Stimulated activated CD8-positive, alpha-beta memory T cell treated with anti-CD3 and anti-CD28 coated beads, Interleukin-12 subunit alpha, Interleukin-12 subunit beta, amount 100 ng/mL, for 24 hours (primary cell): ENCODE measurements around the gene CRYGD.

Source experiments
- DNase-seq: peaks from one replicate; pipeline ENCODE4 v3.0.0-alpha.2; 2020; ENCODE audit errors: extremely low read depth

CRYGD gene

GRCh38 chr2:208083807-208084206, 40.5 kb downstream of the CRYGD start:
- DNase-seq: no peak

DNA sequence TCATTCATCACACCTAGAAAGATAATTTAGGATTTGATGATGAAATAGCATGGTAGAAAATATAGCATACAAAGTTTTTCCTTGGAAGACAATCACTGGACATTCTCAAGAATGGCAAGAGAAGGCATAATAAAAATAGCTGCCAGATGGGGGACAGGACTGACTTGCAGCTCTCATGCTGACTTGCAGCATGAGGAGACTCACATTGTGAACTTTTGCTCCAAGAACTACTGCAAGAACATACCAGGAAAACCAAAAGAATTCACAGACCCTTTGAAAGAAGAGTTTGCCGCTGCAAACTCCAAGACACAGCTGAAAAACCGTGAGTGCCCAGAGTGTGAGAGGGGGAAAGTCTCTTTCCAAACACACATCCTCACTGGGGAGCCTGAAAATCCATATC, 47.0 kb downstream of the CRYGD start:
- DNase-seq: no peak

GRCh38 chr2:208074610-208075356, 49.5 kb downstream of the CRYGD start:
- DNase-seq: no peak

GRCh38 chr2:208072250-208072892, 52.0 kb downstream of the CRYGD start:
- no peak for DNase-seq
